ENCODE results near the gene MIER3. TPM values are rescaled to one million over a fixed set of nuclear protein-coding genes. Genes with fewer than 3 reads are reported as not detected.

The MIER3 gene
- total and polyA plus RNA-seq, 9 of the 15 experiments (the other 6 are each of a cell fraction or from before 2014, with no cell fraction given) = 4.1 to 29.3 (median 13.0) TPM

DNA sequence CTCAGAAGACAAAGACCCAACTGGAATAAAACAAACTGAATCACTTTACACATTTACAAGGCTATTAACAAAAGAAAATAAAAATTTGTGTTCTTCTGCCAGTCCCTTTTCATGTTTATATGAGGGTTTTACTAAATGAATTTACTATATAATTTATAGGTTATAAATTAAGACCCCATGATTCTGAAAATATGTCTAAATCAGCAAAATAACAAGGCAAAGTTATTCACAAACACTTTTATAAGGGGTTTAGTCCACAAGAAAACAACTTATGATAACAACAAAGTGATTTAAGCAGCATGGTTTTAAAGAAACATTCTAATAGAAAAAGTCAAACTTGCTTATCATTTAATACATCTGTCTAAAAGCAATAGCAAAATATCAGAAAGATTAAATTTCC lies 4.9 kb downstream of the MIER3 start:
- Histone ChIP-seq H3K4me3 (no peak overlapping the region), H3K9me3 (replicated peaks; ENCODE audit: control insufficient read depth, insufficient read depth, low read depth, low read length) (no peaks in the 10 kb centered on the region), H2AFZ (ENCODE audit: low read depth, low read length) (no peak overlapping the region), H4K20me1 (replicated peaks; ENCODE audit: control insufficient read depth, insufficient read depth, low read length) (no peaks in the 10 kb centered on the region; the same call in 1 of the 2 replicates), H3K27ac (ENCODE audit: extremely low read depth, low read depth, low read length) (no peak overlapping the region), H3K9me1 (ENCODE audit: control insufficient read depth, insufficient read depth, low read length) (no peaks in the 10 kb centered on the region), H3K36me3 (ENCODE audit: control insufficient read depth, insufficient read depth, low read length) (peaks cover 62% of the 10 kb centered on the region), H3K4me2 (ENCODE audit: insufficient read depth, low read length) (no peak overlapping the region), H3K9ac (ENCODE audit: insufficient read depth in 1 of 2, low read depth in 2 of 2, low read length in 2 of 2) (no peak overlapping the region), H3K27me3 (ENCODE audit: control insufficient read depth in 2 of 2, insufficient read depth in 2 of 2, low read length in 2 of 2) (no peaks in the 10 kb centered on the region), H3K4me1 (replicated peaks in 1 of 2; ENCODE audit: control insufficient read depth in 2 of 2, insufficient read depth in 2 of 2, low read length in 2 of 2) (peaks cover 5 to 13% of the 10 kb centered on the region in 2 experiments; a peak in 4 of 5 replicates), H3K79me2 (ENCODE audit: control insufficient read depth, insufficient read depth, low read length) (peaks cover 22% of the 10 kb centered on the region)
- FAIRE-seq = no peak
- intact Hi-C loops (cut with micrococcal nuclease) (no loop called here), in situ Hi-C loops (cut with MboI) (no loop called here)
- no peak for DNase-seq (ENCODE audit: extremely low read depth in 1 of 4, low spot score in 3 of 4)
- no peak for ATAC-seq
- POLR2A ChIA-PET = no interaction called here
- CTCF ChIA-PET (ENCODE audit: low intra/inter-chr PET ratio) = no interaction called here
- no TSS peak for BruUV-seq (replicated peaks)
- TF ChIP-seq SRSF1 (IDR thresholded peaks at IDR 0.05; ENCODE audit: low read depth, low read length) (no peak), ZNF740 (CRISPR knock-in tag; IDR thresholded peaks at IDR 0.05) (no peak), ZNF740 (tag; IDR thresholded peaks at IDR 0.05) (no peak), RAD21 (CRISPR knock-in tag; conservative IDR thresholded peaks at IDR 0.05 in 1 of 2, IDR thresholded peaks at IDR 0.05 in 1 of 2) (no peak), CHAMP1 (IDR thresholded peaks at IDR 0.05) (no peak), USF2 (CRISPR knock-in tag; IDR thresholded peaks at IDR 0.05) (no peak), ZNF224 (CRISPR knock-in tag; IDR thresholded peaks at IDR 0.05) (no peak), ZNF280B (CRISPR knock-in tag; IDR thresholded peaks at IDR 0.05) (no peak), C11orf30 (IDR thresholded peaks at IDR 0.05; ENCODE audit: low read depth) (peak; percentile 59)
